OCI-LY3 (cell line): ENCODE results near the gene FERMT1.

ENCODE experiments used
- CTCF ChIP-seq: fragments of 200-600, 300-600 bp; sonication (generic); IDR thresholded peaks from 2 replicates; pipeline ENCODE4 v1.5.1; 2014; ENCODE audit warnings: antibody characterized with exemption, low read length, low read depth
- EZH2phosphoT487 ChIP-seq: fragments of 200-600 bp; shearing (Covaris generic); IDR thresholded peaks from 2 replicates; pipeline ENCODE4 v1.6.1; 2018; ENCODE audit warnings: antibody characterized with exemption, mixed run types, low read depth

GRCh38 chr20:6057691-6058090, 65.1 kb downstream of the FERMT1 start:
- TF ChIP-seq CTCF (no peak), EZH2phosphoT487 (no peak)
